Measurements from ENCODE around the gene CNTNAP2.

DNA sequence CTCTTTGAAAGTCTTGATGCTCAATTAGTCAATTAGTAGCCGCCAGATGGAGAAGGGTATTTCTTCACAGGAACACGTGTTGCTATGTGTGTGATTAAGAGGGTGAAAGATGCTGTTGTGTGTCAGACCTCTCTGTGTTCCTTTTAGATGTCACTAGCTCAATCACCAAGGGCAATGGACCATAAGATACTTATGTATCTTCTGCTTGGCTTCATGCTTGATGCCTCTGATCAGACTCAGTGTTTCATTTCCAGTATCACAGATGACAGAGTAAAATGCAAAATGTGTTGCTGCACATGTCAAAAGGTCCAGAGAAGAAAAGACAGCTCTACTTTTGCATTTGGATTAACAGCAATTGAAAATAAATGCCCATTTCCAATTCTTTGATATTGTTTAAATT is 865.9 kb downstream of the CNTNAP2 start:
- TF ChIP-seq YY1 (IDR thresholded peaks at IDR 0.05; ENCODE audit: insufficient read depth, insufficient read length) (no peak), ZNF274 (IDR thresholded peaks at IDR 0.05; ENCODE audit: low read depth, low read length) (no peak), SUZ12 (IDR thresholded peaks at IDR 0.05; ENCODE audit: extremely low read depth, insufficient read depth, insufficient read length) (no peak)
